ENCODE results near the gene NTRK1. TPM values are rescaled to one million over a fixed set of nuclear protein-coding genes. Genes with fewer than 3 reads are reported as not detected.

NTRK1 gene
- total RNA-seq (2021; ENCODE audit: unreplicated experiment) = 0.89 TPM
- 0.71 and 1.0 TPM in 2 replicates for polyA plus RNA-seq (2012)
- percentile 26 among the genes with signal in this experiment for Bru-seq, nascent RNA
- BruChase-seq, experiment 1, labeled RNA remaining after a 6-hour chase = percentile 21 among the genes with signal in this experiment
- percentile 27 among the genes with signal in this experiment for BruChase-seq, experiment 2, labeled RNA remaining after a 2-hour chase
- long read RNA-seq, partial matches to known transcripts = 1 of 3 reads
- long read RNA-seq, other reads (novel, unspliced or antisense) = 1 of 3 reads

GRCh38 chr1:156860628-156861423, at the start of gene NTRK1:
NTRK1 (plus strand) TSS chr1:156860865; CDS start chr1:156860935, 70 bp downstream.
- BruUV-seq (replicated peaks) = no TSS peak
- POLR2A ChIA-PET = interaction anchor here (1.2 to 1.8 kb wide), 6 partner anchors 94 to 200 kb away, joined by 3 to 10 read pairs (median 4); partner anchors contain the start of genes ISG20L2, METTL25B, MRPL24 and PRCC
- ATAC-seq = peak; percentile 77

More at GRCh38 chr1:156860628-156861423, at the start of gene NTRK1:
- intact Hi-C loops (cut with micrococcal nuclease) = loop anchor here (1.0 kb wide), 3 partner anchors 64 to 172 kb away; no protein-coding TSS in a partner anchor
- peak within 1 kb of the TSS; percentile 93 for H3K4me2 ChIP-seq (ENCODE audit: low read length)
- peak within 1 kb of the TSS; percentile 19; the same call in 1 of the 2 replicates for H3K9ac ChIP-seq (ENCODE audit: low read length)
- TF ChIP-seq FOSL1 (IDR thresholded peaks at IDR 0.05; ENCODE audit: low read depth) (no peak), ZFX (IDR thresholded peaks at IDR 0.05) (no peak), POLR2A (IDR thresholded peaks at IDR 0.05; ENCODE audit: borderline replicate concordance, extremely low read depth, insufficient read depth, insufficient read length) (no peak), ELF1 (IDR thresholded peaks at IDR 0.05; ENCODE audit: borderline replicate concordance, low read depth) (no peak), EZH2 (IDR thresholded peaks at IDR 0.05) (no peak), EGR1 (IDR thresholded peaks at IDR 0.05; ENCODE audit: low read depth) (no peak)
- TF ChIP-seq, protein P1, sequence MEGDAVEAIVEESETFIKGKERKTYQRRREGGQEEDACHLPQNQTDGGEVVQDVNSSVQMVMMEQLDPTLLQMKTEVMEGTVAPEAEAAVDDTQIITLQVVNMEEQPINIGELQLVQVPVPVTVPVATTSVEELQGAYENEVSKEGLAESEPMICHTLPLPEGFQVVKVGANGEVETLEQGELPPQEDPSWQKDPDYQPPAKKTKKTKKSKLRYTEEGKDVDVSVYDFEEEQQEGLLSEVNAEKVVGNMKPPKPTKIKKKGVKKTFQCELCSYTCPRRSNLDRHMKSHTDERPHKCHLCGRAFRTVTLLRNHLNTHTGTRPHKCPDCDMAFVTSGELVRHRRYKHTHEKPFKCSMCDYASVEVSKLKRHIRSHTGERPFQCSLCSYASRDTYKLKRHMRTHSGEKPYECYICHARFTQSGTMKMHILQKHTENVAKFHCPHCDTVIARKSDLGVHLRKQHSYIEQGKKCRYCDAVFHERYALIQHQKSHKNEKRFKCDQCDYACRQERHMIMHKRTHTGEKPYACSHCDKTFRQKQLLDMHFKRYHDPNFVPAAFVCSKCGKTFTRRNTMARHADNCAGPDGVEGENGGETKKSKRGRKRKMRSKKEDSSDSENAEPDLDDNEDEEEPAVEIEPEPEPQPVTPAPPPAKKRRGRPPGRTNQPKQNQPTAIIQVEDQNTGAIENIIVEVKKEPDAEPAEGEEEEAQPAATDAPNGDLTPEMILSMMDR (IDR thresholded peaks at IDR 0.05 in 2 of 3, conservative IDR thresholded peaks at IDR 0.05 in 1 of 3; ENCODE audit: borderline replicate concordance in 1 of 3, insufficient read depth in 1 of 3, low read depth in 2 of 3, low read length in 2 of 3) = no peak
- DNase-seq (ENCODE audit: low read depth, low spot score) = no peak
- no peaks in the 10 kb centered on the region for H3K9me2 ChIP-seq (ENCODE audit: insufficient read depth)
- no peaks in the 10 kb centered on the region for H3K79me2 ChIP-seq (ENCODE audit: insufficient read depth, low read length)
- ChIA-PET RAD21 (ENCODE audit: low non-redundant PET in 1 of 2, low total read pairs in 2 of 2, uncharacterized antibody in 2 of 2, unreplicated experiment in 2 of 2) (interaction anchor here (1.3 to 2.7 kb wide), 5 partner anchors 134 to 178 kb away, joined by 3 to 23 read pairs (median 15); no protein-coding TSS in a partner anchor), CTCF (interaction anchor here (0.9 to 6.5 kb wide), 23 partner anchors 10 to 241 kb away, joined by 3 to 136 read pairs (median 6); partner anchors contain the start of genes CRABP2, HAPLN2, ISG20L2 and METTL25B)
- H4K20me1 ChIP-seq (ENCODE audit: insufficient read depth) = no peaks in the 10 kb centered on the region
- peak within 1 kb of the TSS; percentile 98 for H2AFZ ChIP-seq (ENCODE audit: low read depth, low read length, poor library complexity, severe bottlenecking)
- no peaks in the 10 kb centered on the region for H3K36me3 ChIP-seq (ENCODE audit: control insufficient read depth in 1 of 2, insufficient read depth in 2 of 2, low read length in 2 of 2)
- peaks cover 3% of the 10 kb centered on the region; the same call in 1 of the 2 replicates for H3K27me3 ChIP-seq (ENCODE audit: insufficient read depth, low read length)
- peaks cover 4 to 17% of the 10 kb centered on the region in 2 experiments; a peak in 3 of 4 replicates for H3K4me1 ChIP-seq (ENCODE audit: control insufficient read depth in 1 of 2, insufficient read depth in 2 of 2, low read length in 2 of 2)
- H3K4me3 ChIP-seq (replicated peaks in 1 of 2; ENCODE audit: low read depth in 1 of 2, low read length in 2 of 2) = peak within 1 kb of the TSS; percentile 30 to 55
- H3K27ac ChIP-seq (ENCODE audit: low read depth, low read length) = no peak within 1 kb of the TSS
- H3K9me3 ChIP-seq (ENCODE audit: control insufficient read depth in 1 of 2, insufficient read depth in 1 of 2, low read depth in 1 of 2, low read length in 2 of 2) = no peaks in the 10 kb centered on the region

All from HCT116 (cell line).